Osteoblast (primary cell): ENCODE measurements around the gene ARHGAP1. TPM values are rescaled to one million over a fixed set of nuclear protein-coding genes. Genes with fewer than 3 reads are reported as not detected.

ENCODE experiments used
- DNase-seq: peaks from one replicate; pipeline ENCODE4 v3.0.0; 2011; ENCODE audit warnings: low spot score, mixed read lengths; ENCODE audit not compliant: insufficient read length; ENCODE audit errors: missing footprints
- H2AFZ ChIP-seq: 2 replicates; pipeline ENCODE4 v1.6.0; 2011; ENCODE audit warnings: mild to moderate bottlenecking, low read length
- H3K27ac ChIP-seq: 2 replicates; pipeline ENCODE4 v1.5.1; 2011; ENCODE audit warnings: mild to moderate bottlenecking, low read depth, low read length, moderate library complexity
- H3K27me3 ChIP-seq: 2 replicates; pipeline ENCODE4 v1.6.0; 2012; ENCODE audit warnings: mild to moderate bottlenecking, control low read depth, inconsistent platforms, low read length, moderate library complexity; ENCODE audit not compliant: insufficient read depth
- H3K36me3 ChIP-seq: 2 replicates; pipeline ENCODE4 v1.5.1; 2011; ENCODE audit warnings: mild to moderate bottlenecking, low read length, control low read depth, moderate library complexity; ENCODE audit not compliant: insufficient read depth
- H3K4me1 ChIP-seq: 2 replicates; pipeline ENCODE4 v1.5.1; 2011; ENCODE audit warnings: mild to moderate bottlenecking, low read length, control low read depth, moderate library complexity; ENCODE audit not compliant: insufficient read depth
- H3K4me2 ChIP-seq: 2 replicates; pipeline ENCODE4 v1.6.0; 2011; ENCODE audit warnings: mild to moderate bottlenecking, low read length; ENCODE audit not compliant: insufficient read depth
- H3K4me3 ChIP-seq: fragments of 200-600 bp; sonication (generic); 3 replicates; pipeline ENCODE4 v1.5.1; 2012; ENCODE audit warnings: mild to moderate bottlenecking, low read length, inconsistent platforms; ENCODE audit not compliant: insufficient read depth
- H3K79me2 ChIP-seq: 2 replicates; pipeline ENCODE4 v1.6.0; 2012; ENCODE audit warnings: mild to moderate bottlenecking, low read length, control low read depth, inconsistent platforms; ENCODE audit not compliant: insufficient read depth
- H3K9me3 ChIP-seq: 2 replicates; pipeline ENCODE4 v1.5.1; 2011; ENCODE audit warnings: low read depth, low read length, control low read depth
- H4K20me1 ChIP-seq: 2 replicates; pipeline ENCODE4 v1.6.0; 2012; ENCODE audit warnings: mild to moderate bottlenecking, low read length, control low read depth; ENCODE audit not compliant: insufficient read depth
- total RNA-seq: library from RNA; depleted of rRNA; stranded (reverse); fragments of >200 nt; gene quantifications from 2 replicates; pipeline ENCODE4 v1.2.3, GENCODE V29; 2012
- TF ChIP-seq, protein P1 (sequence below): IDR thresholded peaks from 2 replicates; pipeline ENCODE4 v1.5.1; 2011; ENCODE audit warnings: mild to moderate bottlenecking, low read depth, low read length, moderate library complexity; ENCODE audit errors: extremely low read depth

ARHGAP1 gene
- total RNA-seq, 1 donor, result 88.3 TPM

GRCh38 chr11:46696212-46696558, 4.2 kb downstream of the ARHGAP1 start:
- no peaks in the 10 kb centered on the region for H3K27me3 ChIP-seq
- no peaks in the 10 kb centered on the region for H3K9me3 ChIP-seq
- H3K79me2 ChIP-seq, result peaks cover 64% of the 10 kb centered on the region
- H3K36me3 ChIP-seq, result peaks cover 29% of the 10 kb centered on the region
- H3K27ac ChIP-seq, result no peak overlapping the region
- TF ChIP-seq, protein P1, sequence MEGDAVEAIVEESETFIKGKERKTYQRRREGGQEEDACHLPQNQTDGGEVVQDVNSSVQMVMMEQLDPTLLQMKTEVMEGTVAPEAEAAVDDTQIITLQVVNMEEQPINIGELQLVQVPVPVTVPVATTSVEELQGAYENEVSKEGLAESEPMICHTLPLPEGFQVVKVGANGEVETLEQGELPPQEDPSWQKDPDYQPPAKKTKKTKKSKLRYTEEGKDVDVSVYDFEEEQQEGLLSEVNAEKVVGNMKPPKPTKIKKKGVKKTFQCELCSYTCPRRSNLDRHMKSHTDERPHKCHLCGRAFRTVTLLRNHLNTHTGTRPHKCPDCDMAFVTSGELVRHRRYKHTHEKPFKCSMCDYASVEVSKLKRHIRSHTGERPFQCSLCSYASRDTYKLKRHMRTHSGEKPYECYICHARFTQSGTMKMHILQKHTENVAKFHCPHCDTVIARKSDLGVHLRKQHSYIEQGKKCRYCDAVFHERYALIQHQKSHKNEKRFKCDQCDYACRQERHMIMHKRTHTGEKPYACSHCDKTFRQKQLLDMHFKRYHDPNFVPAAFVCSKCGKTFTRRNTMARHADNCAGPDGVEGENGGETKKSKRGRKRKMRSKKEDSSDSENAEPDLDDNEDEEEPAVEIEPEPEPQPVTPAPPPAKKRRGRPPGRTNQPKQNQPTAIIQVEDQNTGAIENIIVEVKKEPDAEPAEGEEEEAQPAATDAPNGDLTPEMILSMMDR, result no peak
- H3K4me3 ChIP-seq, result no peak overlapping the region
- H4K20me1 ChIP-seq, result peaks cover 16% of the 10 kb centered on the region
- H2AFZ ChIP-seq, result no peak overlapping the region
- peaks cover 29% of the 10 kb centered on the region for H3K4me1 ChIP-seq
- DNase-seq, result no peak
- no peak overlapping the region for H3K4me2 ChIP-seq

GRCh38 chr11:46695345-46696211, 4.8 kb downstream of the ARHGAP1 start:
- H3K79me2 ChIP-seq, result peaks cover 61% of the 10 kb centered on the region
- TF ChIP-seq, protein P1, result no peak

DNA sequence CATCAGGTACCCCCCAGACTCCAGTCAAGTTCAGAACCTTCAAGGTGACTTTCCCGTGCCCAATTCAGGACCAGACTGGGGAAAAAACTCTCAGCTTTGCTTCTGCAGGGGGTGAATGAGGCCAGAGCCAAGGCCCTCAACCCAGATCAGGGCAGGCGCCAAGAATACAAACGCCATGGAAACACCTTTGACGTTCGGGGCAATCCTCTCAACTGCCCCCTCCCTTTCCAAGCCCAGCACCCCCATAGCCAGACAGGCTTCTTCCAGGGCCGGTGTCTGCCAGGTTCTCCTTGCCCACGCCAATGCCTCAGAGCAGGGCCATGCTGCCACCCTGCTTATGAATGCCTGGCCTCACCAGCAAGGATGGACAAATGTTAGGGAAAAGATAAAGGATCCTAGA, 5.8 kb downstream of the ARHGAP1 start:
- H4K20me1 ChIP-seq, result peaks cover 16% of the 10 kb centered on the region
- no peaks in the 10 kb centered on the region for H3K27me3 ChIP-seq
- no peak overlapping the region for H2AFZ ChIP-seq
- H3K4me1 ChIP-seq, result peaks cover 28% of the 10 kb centered on the region
- no peak overlapping the region for H3K4me3 ChIP-seq
- peak overlapping the region; percentile 78 for H3K27ac ChIP-seq
- H3K4me2 ChIP-seq, result no peak overlapping the region
- no peak for DNase-seq
- H3K79me2 ChIP-seq, result peaks cover 55% of the 10 kb centered on the region
- TF ChIP-seq, protein P1, result no peak
- H3K9me3 ChIP-seq, result no peaks in the 10 kb centered on the region
- H3K36me3 ChIP-seq, result peaks cover 35% of the 10 kb centered on the region

More at GRCh38 chr11:46695345-46696211, 4.8 kb downstream of the ARHGAP1 start:
- Histone ChIP-seq H3K4me1 (peaks cover 29% of the 10 kb centered on the region), H4K20me1 (peaks cover 16% of the 10 kb centered on the region), H3K9me3 (no peaks in the 10 kb centered on the region), H3K4me3 (no peak overlapping the region), H2AFZ (no peak overlapping the region), H3K27ac (no peak overlapping the region), H3K27me3 (no peaks in the 10 kb centered on the region), H3K36me3 (peaks cover 35% of the 10 kb centered on the region), H3K4me2 (no peak overlapping the region)
- peak; percentile 60 for DNase-seq

DNA sequence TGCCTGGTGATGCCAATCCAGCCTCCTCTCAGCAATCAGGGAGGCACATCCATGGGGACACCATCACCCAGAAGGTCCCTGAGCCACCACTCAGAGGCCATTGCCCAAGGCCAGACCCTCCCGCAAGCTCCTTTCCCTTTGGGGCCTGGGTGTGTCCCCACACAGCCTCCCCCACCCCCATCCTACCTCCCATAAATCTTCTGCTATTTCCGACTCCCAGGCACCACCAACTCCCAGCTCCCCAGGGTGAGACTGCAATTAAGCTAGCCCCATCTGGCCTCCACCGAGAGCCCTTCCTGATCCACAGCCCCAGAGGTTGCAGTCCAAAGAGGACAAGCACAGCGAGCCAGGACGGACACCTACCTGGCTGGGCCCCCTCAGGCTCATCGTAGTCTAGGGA, 6.3 kb downstream of the ARHGAP1 start:
- Histone ChIP-seq H3K9me3 (no peaks in the 10 kb centered on the region), H3K4me1 (peaks cover 23% of the 10 kb centered on the region), H3K36me3 (peaks cover 35% of the 10 kb centered on the region), H3K27ac (peak overlapping the region; percentile 78), H2AFZ (no peak overlapping the region), H3K4me2 (no peak overlapping the region), H3K4me3 (no peak overlapping the region), H3K79me2 (peaks cover 50% of the 10 kb centered on the region), H3K27me3 (no peaks in the 10 kb centered on the region), H4K20me1 (peaks cover 16% of the 10 kb centered on the region)
- DNase-seq, result no peak
- TF ChIP-seq, protein P1, result no peak
